HuH-7.5 (cell line): ENCODE measurements around the gene ZC3H18.

ENCODE experiments used
- DNase-seq: peaks from one replicate; pipeline ENCODE4 v3.0.0; 2011; ENCODE audit warnings: low spot score

ZC3H18 gene

DNA sequence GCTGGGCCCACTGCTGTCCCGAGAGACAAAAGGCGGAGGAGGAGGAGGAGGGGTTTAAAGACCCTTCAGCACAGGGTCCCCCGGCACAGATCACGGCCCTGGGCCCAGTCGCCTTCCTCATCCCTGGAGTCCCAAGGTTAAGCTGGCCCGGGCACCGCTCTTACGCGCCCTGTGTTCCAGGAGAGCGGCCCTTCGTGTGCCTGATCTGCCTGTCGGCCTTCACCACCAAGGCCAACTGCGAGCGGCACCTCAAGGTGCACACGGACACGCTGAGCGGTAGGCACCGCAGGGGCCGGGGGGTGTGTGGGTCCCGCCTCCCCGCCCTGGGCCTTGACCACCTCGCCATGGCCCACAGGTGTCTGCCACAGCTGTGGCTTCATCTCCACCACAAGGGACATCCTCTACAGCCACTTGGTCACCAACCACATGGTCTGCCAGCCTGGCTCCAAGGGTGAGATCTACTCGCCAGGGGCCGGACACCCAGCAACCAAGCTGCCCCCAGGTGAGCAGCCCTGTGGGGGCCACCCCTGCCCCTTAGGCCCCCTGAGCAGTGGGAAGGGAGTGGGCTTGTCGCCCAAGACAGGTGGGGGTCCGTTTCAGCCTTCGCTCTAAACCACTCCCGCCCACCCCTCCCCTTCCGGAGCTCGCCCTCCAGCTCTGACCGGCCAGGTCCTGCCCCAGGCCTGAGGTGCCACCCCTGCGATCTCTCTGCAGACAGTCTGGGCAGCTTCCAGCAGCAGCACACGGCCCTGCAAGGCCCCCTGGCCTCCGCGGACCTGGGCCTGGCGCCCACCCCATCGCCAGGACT lies 37.6 kb upstream of the ZC3H18 start:
- no peak for DNase-seq

DNA sequence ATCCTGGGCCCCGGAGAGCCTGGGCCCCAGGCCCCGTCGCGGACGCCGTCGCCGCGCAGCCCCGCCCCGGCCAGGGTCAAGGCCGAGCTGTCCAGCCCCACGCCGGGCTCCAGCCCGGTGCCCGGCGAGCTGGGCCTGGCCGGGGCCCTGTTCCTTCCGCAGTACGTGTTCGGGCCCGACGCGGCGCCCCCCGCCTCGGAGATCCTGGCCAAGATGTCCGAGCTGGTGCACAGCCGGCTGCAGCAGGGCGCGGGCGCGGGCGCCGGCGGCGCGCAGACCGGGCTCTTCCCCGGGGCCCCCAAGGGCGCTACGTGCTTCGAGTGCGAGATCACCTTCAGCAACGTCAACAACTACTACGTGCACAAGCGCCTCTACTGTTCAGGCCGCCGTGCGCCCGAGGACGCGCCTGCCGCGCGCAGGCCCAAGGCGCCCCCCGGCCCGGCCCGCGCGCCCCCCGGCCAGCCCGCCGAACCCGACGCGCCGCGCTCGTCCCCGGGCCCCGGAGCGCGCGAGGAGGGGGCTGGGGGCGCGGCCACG lies 36.8 kb upstream of the ZC3H18 start:
- DNase-seq = no peak

DNA sequence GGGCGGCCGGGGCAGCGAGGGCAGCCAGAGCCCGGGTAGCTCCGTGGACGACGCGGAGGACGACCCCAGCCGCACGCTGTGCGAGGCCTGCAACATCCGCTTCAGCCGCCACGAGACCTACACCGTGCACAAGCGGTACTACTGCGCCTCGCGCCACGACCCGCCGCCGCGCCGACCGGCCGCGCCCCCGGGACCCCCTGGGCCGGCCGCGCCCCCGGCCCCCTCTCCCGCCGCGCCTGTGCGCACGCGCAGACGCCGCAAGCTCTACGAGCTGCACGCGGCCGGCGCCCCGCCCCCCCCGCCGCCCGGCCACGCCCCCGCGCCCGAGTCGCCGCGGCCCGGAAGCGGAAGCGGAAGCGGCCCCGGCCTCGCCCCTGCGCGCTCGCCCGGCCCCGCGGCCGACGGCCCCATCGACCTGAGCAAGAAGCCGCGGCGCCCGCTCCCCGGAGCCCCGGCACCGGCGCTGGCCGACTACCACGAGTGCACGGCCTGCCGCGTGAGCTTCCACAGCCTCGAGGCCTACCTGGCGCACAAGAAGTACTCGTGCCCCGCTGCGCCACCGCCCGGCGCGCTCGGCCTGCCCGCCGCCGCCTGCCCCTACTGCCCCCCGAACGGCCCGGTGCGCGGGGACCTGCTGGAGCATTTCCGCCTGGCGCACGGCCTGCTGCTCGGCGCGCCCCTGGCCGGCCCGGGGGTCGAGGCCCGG lies 36.1 kb upstream of the ZC3H18 start:
- DNase-seq = no peak

DNA sequence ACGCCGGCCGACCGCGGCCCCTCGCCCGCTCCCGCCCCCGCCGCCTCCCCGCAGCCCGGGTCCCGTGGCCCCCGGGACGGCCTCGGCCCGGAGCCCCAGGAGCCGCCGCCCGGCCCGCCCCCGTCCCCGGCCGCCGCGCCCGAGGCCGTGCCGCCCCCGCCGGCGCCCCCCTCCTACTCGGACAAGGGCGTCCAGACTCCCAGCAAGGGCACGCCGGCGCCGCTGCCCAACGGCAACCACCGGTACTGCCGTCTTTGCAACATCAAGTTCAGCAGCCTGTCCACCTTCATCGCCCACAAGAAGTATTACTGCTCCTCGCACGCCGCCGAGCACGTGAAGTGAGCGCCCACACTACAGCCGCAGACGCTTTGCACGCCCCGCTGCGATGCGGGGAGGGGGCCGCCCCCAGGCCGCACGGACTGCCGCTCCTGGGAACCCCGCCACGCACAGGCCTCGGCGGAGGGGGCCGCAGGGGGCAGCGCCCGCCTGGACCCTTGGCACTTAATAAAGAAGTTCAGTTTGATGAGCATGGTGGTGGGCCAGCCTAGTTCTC lies 35.5 kb upstream of the ZC3H18 start:
- DNase-seq = no peak

DNA sequence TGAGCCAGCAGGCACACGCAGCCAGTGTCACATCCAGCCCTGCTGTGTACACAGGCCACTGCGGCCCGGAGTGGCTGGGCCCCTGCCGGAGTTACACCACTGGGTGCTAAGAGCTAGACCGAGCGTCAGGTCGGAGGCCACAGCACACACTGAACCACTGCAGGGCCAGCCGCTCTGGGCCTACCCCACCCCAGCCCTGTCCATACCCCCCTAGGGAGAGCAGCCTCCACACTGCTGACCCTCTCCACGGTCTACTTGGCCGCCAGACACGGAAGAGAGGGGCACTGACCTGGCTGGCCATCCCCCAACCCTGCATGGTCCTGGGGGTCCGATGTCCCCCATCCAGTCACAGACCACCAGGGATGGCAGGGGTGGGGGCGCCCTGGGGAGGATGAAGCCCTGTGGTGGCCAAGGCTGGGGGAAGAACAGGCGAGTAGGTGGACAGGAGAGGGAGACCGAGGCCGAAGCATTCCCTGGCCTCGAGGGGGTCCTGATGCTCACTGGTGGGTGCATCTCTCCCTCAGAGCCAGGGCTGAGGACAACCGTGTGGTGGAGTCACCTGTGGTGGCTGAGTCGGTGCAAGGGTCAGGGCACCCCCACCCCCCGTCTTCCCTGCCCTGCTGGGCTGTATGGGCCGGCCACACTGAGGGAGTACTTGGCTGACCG lies 34.9 kb upstream of the ZC3H18 start:
- no peak for DNase-seq

DNA sequence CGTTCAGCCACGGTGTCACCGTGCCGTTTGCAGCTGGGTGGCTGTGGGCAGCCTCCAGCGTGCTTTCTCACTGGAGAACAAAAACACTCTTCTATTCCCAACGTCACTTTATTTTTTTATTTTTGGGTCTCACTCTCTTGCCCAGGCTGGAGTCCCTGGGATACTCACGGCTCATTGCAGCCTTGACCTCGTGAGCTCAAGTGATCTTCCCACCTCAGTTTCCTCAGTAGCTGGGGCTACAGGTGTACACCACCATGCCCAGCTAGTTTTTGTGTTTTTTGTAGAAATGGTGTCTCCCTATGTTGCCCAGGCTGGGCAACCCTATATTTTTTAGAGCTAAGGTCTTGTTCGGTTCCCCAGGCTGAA lies 34.4 kb upstream of the ZC3H18 start:
- DNase-seq = no peak

DNA sequence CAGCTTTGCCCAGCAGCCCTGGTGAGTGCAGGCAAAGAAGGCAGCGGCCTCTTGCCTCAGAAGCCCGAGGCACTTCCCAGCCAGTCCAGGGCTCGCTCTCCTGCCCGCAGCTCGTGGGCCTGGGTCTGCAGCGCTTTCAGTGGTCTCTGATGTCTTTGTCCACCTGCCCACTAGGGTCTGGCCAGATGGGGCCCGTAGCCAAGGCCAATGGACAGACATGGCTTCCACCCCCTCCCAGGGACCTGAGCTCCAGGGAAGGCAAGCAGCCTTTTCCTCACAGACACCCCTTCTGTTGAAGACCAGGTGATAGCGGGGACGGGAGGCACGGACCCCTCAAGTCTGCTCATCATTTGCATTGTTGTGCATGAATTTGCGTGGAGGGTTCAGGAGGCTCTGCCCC lies 33.7 kb upstream of the ZC3H18 start:
- DNase-seq = no peak

DNA sequence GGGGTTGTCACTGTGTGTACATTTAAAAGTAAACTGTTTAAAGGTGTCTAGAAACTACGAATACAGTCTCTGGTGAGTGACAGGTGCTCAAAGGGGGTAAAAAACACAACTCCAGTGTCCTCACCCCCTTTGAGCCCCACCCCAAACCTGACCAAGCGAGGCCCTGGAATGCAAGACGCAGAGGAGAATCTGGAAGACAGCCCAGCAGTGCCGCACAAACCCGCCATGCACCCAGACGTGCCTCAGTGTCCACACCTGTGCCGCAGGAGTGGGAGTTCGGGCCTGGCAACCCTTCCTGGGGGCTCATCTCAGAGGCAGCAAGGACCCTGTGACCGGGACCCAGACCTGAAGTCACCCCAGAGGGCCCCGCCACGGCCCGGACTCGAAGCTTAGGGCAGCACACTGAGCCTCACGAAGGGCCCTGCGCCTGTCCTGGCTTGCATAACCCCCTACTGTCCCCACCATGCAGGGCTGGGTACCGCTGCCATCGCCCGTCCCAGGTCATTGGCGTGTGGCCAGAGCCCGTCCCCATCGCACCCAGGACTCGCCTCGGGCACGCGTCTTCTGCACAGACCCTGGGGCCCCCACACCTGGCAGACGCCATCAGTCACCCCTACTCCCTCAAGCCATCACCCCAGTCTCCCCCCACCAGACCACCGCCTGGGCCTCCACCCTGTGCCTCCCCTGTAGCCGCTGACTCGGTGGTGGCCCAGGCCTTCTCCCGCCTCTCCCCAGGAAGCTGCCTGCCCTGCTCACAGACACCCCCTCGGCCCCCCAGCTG lies 33.0 kb upstream of the ZC3H18 start:
- peak; percentile 66 for DNase-seq

DNA sequence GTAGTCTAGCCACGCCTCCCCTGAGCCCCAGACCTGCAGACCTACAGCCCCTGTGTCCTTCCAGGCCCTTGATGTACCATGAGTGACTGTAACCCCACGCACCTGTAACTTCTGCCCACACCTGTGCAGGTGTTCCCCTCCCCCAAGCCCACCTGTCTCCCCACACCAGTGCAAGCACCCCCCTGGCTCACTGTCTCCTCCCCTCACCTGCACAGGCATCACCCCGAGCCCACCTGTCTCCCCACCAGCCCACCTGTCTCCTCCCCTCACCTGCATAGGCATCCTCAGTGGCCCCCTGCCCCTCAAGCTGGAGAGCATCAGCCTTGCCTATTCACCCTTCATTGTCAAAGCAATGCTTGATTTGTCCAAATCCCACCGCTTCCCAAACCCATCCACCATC lies 32.3 kb upstream of the ZC3H18 start:
- DNase-seq = no peak

DNA sequence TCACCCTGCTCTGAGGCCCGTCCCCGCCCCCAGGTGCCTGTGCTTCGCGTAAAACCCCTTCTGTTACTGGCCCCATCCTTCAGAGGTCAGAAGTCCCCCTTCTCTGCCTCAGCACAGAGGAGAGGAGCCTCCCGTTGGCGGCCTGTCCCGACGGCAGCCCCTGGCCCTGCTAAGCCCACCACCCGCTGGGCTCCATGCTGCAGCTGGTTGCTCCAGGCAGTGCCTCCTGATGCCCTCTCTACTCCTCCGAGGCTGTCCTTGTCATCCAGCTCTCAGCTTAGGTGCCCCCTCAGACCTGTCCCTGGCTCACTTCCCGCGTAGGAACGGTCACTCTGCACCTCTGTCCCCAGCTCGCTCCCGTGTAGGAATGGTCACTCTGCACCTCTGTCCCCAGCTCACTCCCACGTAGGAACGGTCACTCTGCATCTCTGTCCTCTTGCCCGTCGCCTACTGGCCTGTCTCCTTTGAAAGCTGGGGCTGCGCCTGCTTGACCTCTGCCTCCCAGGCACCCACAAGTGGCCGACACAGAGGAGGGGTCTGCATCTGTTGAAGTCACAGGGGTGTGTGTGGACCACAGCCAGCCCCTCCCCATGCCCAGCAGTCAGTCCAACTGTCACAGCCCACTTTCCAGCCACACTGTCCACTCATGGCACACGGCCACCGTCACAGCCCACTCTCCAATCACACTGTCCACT lies 31.7 kb upstream of the ZC3H18 start:
- no peak for DNase-seq

DNA sequence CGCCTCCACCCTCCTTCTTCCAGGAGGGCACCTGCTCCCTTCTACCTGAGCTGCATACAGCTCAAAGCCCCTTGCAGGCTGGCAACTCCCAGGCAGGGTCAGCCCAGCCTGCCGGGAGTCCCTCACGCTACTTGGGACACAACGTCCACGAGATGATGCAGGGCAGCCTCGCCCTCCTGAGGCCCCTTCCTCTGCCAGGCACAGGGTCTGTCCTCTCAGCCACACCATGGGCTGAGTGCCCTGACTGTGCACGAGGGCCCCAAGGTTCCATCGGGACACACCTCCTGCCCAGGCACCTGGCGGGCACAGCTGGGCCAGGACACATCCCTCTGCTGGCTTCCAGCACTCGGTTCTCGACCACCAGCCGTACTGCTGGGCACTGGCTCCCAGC lies 30.9 kb upstream of the ZC3H18 start:
- DNase-seq = no peak

DNA sequence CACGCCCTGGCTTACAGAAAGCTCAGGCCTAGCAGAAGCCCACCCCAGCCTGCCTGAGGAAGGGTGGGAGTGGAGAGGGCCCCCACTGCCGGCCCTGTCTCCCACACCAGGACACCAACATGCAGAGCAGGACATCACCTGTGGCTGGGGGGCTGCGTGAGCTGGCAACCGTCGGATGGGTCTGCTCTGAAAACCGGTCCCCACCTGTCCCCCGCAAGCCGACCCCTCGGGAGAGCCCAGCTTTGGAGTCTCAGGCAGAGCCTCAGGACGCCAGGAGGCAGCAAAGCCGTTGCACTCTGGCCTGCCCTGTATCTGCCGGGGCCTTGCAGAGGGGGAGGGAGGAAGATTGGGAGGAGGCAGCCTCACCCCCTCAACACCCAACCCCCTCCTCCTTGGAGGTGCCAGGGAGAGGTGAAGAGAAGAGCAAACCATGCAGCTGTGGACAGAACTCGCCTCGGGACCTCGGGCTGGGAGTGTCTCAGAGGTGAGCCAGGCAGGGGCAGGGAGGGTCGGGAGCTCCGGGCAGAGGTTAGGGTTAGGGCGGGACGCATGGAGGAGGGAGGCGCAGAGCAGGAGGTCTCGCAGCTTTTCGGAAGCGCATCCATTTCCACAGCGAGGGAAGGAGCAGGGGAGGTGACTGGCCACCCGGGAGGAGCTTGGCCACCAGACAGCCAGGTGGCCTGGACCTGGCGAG lies 30.4 kb upstream of the ZC3H18 start:
- DNase-seq = no peak

DNA sequence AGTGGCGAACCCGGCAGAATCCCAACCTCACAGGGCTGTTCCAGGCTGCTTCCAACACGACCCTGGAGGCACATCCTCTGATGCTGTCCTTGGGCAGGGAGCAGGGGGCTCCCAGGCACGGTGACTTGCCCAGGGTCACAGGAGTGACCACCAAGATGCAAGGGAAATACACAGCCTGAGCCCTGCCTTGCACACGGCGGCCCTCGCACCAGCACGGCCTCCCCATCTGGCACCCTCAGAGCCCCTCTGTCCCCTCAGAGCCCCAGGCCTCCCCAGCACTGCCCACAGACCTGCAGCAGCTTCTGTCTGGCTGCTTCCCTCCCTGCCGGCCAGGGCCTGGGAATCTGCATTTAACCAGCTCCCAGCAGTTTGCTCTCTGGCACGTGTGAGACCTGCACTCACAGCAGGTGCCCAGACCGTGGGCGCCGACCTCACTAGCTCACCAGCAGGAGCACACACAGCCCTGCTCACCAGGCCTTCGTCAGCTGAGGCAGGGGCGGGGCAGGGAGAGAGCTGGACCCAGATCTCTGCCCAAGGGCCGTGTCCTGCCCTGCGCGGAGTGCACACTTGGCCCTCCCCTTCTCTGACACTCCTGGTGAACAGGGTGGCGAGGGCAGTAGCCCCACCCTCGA lies 29.7 kb upstream of the ZC3H18 start:
- no peak for DNase-seq

DNA sequence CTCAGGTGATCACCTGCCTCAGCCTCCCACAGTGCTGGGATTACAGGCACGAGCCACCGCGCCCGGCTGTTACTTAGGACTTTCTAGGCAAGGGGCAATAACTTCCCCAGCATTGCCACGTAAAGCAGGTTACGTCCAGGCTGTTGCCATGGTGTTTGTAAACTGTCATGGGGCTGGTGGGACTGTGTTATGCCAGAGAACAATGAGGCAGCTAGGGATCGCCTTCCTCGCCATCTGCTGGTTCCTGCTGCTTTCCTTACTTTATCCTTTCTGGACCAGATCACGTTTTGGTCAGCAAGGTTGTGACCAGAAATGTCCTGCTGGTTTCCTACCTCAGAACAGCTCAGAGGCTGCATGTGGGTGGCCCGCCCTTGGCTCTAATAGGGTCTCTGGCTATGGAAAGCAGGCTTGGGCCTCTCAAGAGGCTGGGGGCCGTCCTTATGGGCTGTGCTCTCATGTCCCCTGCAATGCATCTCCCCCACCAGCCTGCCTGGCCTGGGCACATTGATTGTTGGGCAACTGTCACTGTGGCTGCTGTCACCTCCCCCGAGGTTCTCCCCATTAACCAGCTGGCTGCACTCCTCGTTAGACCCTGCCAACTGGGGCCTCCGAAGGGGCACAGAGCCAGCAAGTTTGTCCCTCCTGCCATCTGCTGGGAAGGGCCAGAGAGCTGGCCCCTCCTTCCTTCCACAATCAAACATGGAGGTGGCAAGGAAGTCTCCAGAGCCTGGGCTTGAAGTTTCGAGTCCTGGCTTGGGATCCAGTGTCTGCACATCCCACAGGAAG lies 28.2 kb upstream of the ZC3H18 start:
- no peak for DNase-seq

DNA sequence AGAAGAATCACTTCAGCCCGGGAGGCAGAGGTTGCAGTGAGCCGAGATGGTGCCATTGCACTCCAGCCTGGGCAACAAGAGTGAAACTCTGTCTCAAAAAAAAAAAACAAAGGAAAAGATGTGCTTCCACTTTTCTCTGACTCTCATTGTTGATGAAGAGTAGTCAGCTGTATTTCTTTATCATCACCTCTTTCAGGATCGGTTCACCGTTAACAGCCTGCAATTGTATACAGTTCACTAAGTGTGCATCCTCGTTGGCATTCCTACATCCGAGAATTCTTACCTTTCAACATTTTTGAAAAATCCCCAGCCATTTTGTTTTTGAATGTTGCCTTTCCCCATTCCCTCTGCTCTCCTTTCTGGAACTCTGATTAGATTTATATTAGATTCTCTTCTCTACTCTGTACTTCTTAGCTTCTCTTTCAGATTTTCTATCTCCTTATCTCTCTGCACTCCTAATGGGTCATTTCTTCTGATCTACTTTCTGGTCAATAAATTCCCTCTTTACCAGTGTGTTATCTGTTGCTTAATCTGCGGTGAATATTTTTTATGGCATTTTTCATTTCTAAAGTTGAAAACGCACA lies 26.9 kb upstream of the ZC3H18 start:
- DNase-seq = peak; percentile 28

DNA sequence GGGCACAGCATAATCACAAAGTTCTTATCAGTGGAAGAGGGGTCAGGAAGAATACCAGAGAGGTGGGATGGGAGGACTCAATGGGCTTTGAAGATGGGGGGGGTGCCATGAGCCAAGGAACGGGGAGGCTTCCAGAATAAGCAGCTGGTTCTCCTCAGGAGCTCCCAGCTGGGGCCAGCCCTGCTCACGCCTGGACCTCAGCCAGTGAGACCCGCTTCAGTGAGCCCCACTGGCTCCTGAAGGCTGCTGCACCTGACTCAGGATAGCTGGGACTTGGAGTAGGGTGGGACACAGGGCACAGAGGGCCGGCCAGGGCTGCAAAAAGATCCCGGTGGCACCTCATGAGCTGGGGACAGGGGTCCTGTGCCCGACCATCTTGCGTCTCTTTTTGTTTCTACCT lies 24.4 kb upstream of the ZC3H18 start:
- DNase-seq = no peak

DNA sequence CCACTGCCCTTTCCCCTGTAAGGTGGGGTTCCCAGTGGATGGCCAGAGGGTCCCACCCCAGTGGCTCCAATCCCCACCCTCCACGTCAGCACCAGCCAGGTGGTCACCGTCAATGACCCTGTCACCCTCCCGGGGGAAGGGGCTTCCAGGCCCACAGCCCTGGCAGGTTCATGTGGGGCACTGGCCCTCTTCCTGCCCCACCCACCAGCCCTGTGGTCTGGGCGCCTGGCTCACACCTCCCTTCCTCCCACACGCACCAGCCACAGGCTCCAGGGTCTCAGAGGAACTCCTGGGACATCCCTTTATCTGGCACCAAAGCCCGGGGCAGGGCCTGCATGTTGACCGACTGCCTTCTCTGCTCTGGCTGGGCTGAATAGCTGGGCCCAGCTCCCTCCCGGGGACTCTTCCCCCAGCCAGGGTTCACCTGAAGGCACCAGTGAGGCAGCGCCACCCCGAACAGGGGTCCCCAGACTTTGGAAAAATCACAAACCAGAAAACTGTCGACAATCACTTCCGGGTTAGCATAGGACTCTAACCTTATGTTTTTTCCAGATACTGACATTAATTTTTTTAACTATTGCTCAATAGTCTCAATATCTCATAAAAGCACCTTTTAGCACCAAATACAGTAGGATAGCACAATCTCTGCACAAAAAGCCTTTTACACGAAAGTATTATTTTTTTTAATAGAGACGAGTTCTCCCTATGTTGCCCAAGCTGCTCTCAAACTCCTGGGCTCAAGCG lies 21.9 kb upstream of the ZC3H18 start:
- no peak for DNase-seq

DNA sequence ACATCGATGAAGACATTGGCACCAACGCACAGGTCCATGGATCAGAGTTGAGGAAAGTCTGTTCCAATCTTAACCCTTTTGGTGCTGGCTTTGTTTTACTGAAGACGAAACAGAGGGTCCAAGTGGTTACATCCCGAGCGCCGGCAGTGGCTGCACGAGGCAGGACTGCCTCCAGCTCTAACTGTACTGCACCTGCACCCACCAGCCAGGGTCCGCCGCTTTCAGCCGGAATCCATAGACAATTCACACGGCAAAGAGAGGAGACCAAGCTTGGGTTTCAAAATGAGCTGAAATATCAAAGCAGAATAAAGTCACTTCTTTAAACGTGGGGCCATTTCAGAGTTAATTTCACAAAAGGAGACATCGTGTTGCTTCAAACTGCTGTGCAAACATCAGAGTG lies 21.2 kb upstream of the ZC3H18 start:
- no peak for DNase-seq
